CD14-positive monocyte (primary cell): ENCODE data around the gene STX4. TPM values are rescaled to one million over a fixed set of nuclear protein-coding genes. Genes with fewer than 3 reads are reported as not detected.

Experiments
- DNase-seq, 3 donors: peaks; one replicate each; pipeline ENCODE4 v3.0.0-alpha.2; 2011 to 2022
- H2AFZ ChIP-seq: 2 replicates; pipeline ENCODE4 v1.6.0; 2012; ENCODE audit warnings: mild to moderate bottlenecking, low read depth, low read length, inconsistent platforms; ENCODE audit not compliant: insufficient read depth, poor library complexity, severe bottlenecking
- H3K27ac ChIP-seq, 2 donors: 1 replicate in 1 of 2; 2 replicates in 1 of 2; pipeline ENCODE4 v1.5.1; 2012 to 2013; ENCODE audit warnings: low read length in 2 of 2, control low read depth in 1 of 2, inconsistent platforms in 1 of 2, low read depth in 1 of 2, mild to moderate bottlenecking in 1 of 2
- H3K27me3 ChIP-seq, 2 donors: one replicate each; pipeline versions ENCODE4 v1.6.0 to v1.6.1; 2011 to 2013; ENCODE audit warnings: low read length in 2 of 2; ENCODE audit not compliant: control insufficient read depth in 2 of 2, insufficient read depth in 2 of 2
- H3K36me3 ChIP-seq, 2 donors: replicated peaks in 1 of 2; 1 replicate in 1 of 2; 2 replicates in 1 of 2; pipeline versions ENCODE4 v1.5.1 to v1.6.1; 2012 to 2013; ENCODE audit warnings: low read length in 2 of 2, control low read depth in 1 of 2, inconsistent platforms in 1 of 2, mild to moderate bottlenecking in 1 of 2; ENCODE audit not compliant: insufficient read depth in 2 of 2, control insufficient read depth in 1 of 2
- H3K4me1 ChIP-seq, 2 donors: 1 replicate in 1 of 2; 2 replicates in 1 of 2; pipeline versions ENCODE4 v1.5.1 to v1.6.1; 2012 to 2013; ENCODE audit warnings: low read length in 2 of 2, control low read depth in 1 of 2, inconsistent platforms in 1 of 2, mild to moderate bottlenecking in 1 of 2, moderate library complexity in 1 of 2; ENCODE audit not compliant: insufficient read depth in 2 of 2, control insufficient read depth in 1 of 2
- H3K4me2 ChIP-seq: replicated peaks from 2 replicates; pipeline ENCODE3; 2012; ENCODE audit warnings: low read length, moderate library complexity, mild to moderate bottlenecking; ENCODE audit not compliant: poor library complexity, severe bottlenecking; ENCODE audit errors: extremely low read depth
- H3K4me3 ChIP-seq, 3 experiments: fragments of 200-600 bp in 1 of 3; sonication (generic) in 1 of 3; replicated peaks in 1 of 3; 1 replicate in 2 of 3; 2 replicates in 1 of 3; pipeline ENCODE4 v1.5.1; 2011 to 2013; ENCODE audit warnings: low read length in 3 of 3, mild to moderate bottlenecking in 3 of 3, control low read depth in 2 of 3, low read depth in 2 of 3, inconsistent platforms in 1 of 3, moderate library complexity in 1 of 3
- H3K79me2 ChIP-seq: 2 replicates; pipeline ENCODE4 v1.6.0; 2012; ENCODE audit warnings: mild to moderate bottlenecking, control low read depth, inconsistent platforms, low read length, moderate library complexity; ENCODE audit not compliant: insufficient read depth
- H3K9ac ChIP-seq: 2 replicates; pipeline ENCODE4 v1.6.0; 2017; ENCODE audit warnings: low read length, mild to moderate bottlenecking; ENCODE audit not compliant: insufficient read depth, poor library complexity, severe bottlenecking
- H3K9me3 ChIP-seq, 2 donors: replicated peaks in 1 of 2; 1 replicate in 1 of 2; 2 replicates in 1 of 2; pipeline versions ENCODE4 v1.5.1 to v1.6.1; 2012 to 2013; ENCODE audit warnings: low read length in 2 of 2, control low read depth in 1 of 2; ENCODE audit not compliant: control insufficient read depth in 1 of 2, insufficient read depth in 1 of 2
- H4K20me1 ChIP-seq: 2 replicates; pipeline ENCODE4 v1.6.0; 2012; ENCODE audit warnings: mild to moderate bottlenecking, low read length, control low read depth, moderate library complexity; ENCODE audit not compliant: insufficient read depth
- H3K27ac Mint-ChIP-seq, 7 donors: one replicate each; pipeline ENCODE4 v1.8.0; 2020; ENCODE audit warnings: mild to moderate bottlenecking in 7 of 7, mixed read lengths in 7 of 7, moderate library complexity in 6 of 7, inconsistent platforms in 2 of 7
- H3K27me3 Mint-ChIP-seq, 3 donors: one replicate each; pipeline ENCODE4 v1.8.0; 2021 to 2022; ENCODE audit warnings: low read depth in 3 of 3, mild to moderate bottlenecking in 3 of 3, mixed read lengths in 3 of 3, moderate library complexity in 3 of 3, inconsistent platforms in 1 of 3
- H3K36me3 Mint-ChIP-seq, 2 donors: one replicate each; pipeline ENCODE4 v1.8.0; 2020; ENCODE audit warnings: mixed read lengths in 2 of 2, inconsistent platforms in 1 of 2, mild to moderate bottlenecking in 1 of 2
- H3K4me1 Mint-ChIP-seq: one replicate; pipeline ENCODE4 v1.8.0; 2020; ENCODE audit warnings: mild to moderate bottlenecking, mixed read lengths
- H3K4me3 Mint-ChIP-seq, 2 donors: one replicate each; pipeline ENCODE4 v1.8.0; 2020; ENCODE audit warnings: mild to moderate bottlenecking in 2 of 2, mixed read lengths in 2 of 2, moderate library complexity in 1 of 2
- H3K9me3 Mint-ChIP-seq, 7 donors: one replicate each; pipeline ENCODE4 v1.8.0; 2020 to 2022; ENCODE audit warnings: mixed read lengths in 7 of 7, mild to moderate bottlenecking in 6 of 7, moderate library complexity in 6 of 7, inconsistent platforms in 2 of 7
- WGBS: methylation state at CpG from one replicate; pipeline ENCODE4 v1.1.5; 2013; ENCODE audit warnings: missing lambda C conversion rate; ENCODE audit not compliant: insufficient coverage; 5-methylcytosine and 5-hydroxymethylcytosine counted together
- intact Hi-C, 2 donors: fragments of 100-400 bp; cut with micrococcal nuclease; formaldehyde crosslinking; loops; one replicate each; pipeline versions ENCODE4 v1.15.0 to v1.15.1; 2023
- polyA plus RNA-seq, 3 donors: library from polyadenylated mRNA; depleted of rRNA in 1 of 3; unstranded in 2 of 3; stranded (reverse) in 1 of 3; fragments of 300-500 nt in 2 of 3; fragments of >200 nt in 1 of 3; fragmentation: Illumina TruSeq in 2 of 3; gene quantifications; 1 replicate in 2 of 3; 2 replicates in 1 of 3; pipeline ENCODE4 v1.2.3, GENCODE V29; 2012 to 2021
- TF ChIP-seq, protein P1 (sequence below): fragments of 200-600 bp; IDR thresholded peaks from one replicate; pipeline ENCODE4 v1.8.0; 2022; ENCODE audit warnings: antibody characterized with exemption, mild to moderate bottlenecking

STX4 gene
- polyA plus RNA-seq, 3 donors = 18.6 to 186 (median 21.8) TPM

DNA sequence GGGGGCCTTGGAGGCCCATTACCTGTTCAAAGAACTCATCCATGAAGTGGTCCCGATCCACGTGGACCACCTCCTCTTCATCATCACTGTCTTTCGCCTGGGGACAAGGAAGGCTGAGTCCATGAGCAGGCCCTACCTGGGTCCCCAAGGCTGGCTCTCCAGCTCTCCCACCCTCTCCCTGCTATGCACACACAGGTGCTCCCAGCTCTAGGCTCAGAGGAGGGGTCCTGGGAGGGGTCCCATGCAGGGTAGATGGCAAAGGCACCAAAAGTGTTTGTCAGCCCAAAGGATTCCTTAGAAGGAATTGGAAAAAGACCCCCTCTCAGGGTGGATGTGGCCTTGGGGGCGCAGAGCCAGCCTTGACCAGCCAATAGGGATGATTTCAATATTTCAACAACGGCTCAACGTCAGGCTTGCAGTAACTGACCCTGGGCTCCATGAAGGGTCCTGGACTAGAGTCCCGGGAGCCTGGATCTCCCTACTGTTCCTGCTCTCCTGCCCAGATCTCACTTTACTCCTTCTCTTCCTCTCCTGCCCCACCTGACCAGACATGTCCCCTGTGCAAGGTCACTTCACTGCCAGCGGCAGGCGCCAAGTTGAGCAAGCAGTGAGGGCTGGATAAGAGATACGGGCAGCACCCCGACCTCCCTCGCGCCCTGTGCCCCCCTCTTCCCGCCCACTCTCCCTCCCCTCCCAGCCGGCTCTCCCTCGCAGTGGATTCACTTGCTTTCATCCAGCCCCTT lies 31.7 kb upstream of the STX4 start:
- no peaks in the 10 kb centered on the region for H3K36me3 ChIP-seq
- no peak overlapping the region for H3K4me3 ChIP-seq
- H4K20me1 ChIP-seq = no peaks in the 10 kb centered on the region
- TF ChIP-seq, protein P1, sequence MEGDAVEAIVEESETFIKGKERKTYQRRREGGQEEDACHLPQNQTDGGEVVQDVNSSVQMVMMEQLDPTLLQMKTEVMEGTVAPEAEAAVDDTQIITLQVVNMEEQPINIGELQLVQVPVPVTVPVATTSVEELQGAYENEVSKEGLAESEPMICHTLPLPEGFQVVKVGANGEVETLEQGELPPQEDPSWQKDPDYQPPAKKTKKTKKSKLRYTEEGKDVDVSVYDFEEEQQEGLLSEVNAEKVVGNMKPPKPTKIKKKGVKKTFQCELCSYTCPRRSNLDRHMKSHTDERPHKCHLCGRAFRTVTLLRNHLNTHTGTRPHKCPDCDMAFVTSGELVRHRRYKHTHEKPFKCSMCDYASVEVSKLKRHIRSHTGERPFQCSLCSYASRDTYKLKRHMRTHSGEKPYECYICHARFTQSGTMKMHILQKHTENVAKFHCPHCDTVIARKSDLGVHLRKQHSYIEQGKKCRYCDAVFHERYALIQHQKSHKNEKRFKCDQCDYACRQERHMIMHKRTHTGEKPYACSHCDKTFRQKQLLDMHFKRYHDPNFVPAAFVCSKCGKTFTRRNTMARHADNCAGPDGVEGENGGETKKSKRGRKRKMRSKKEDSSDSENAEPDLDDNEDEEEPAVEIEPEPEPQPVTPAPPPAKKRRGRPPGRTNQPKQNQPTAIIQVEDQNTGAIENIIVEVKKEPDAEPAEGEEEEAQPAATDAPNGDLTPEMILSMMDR = no peak
- no peaks in the 10 kb centered on the region for H3K9me3 Mint-ChIP-seq
- peaks cover 0 to 3% of the 10 kb centered on the region in 2 donors for H3K27me3 ChIP-seq
- H3K27ac Mint-ChIP-seq = peak overlapping the region in 1 of 7 donors; percentile 79
- DNase-seq = no peak
- peaks cover 2 to 24% (median 8%) of the 10 kb centered on the region in 3 donors for H3K27me3 Mint-ChIP-seq
- no peak overlapping the region for H3K9ac ChIP-seq
- no peaks in the 10 kb centered on the region for H3K36me3 Mint-ChIP-seq
- no peak overlapping the region for H2AFZ ChIP-seq
- H3K4me3 Mint-ChIP-seq = no peak overlapping the region
- H3K4me1 ChIP-seq = peaks cover 13 to 17% of the 10 kb centered on the region in 2 donors
- H3K9me3 ChIP-seq = no peaks in the 10 kb centered on the region
- intact Hi-C loops = no loop called here
- H3K4me2 ChIP-seq = no peak overlapping the region
- peaks cover 12% of the 10 kb centered on the region for H3K4me1 Mint-ChIP-seq
- H3K27ac ChIP-seq = no peak overlapping the region
- H3K79me2 ChIP-seq = no peaks in the 10 kb centered on the region
- WGBS = 78% methylated on average over 14 of the region's 16 CpGs

DNA sequence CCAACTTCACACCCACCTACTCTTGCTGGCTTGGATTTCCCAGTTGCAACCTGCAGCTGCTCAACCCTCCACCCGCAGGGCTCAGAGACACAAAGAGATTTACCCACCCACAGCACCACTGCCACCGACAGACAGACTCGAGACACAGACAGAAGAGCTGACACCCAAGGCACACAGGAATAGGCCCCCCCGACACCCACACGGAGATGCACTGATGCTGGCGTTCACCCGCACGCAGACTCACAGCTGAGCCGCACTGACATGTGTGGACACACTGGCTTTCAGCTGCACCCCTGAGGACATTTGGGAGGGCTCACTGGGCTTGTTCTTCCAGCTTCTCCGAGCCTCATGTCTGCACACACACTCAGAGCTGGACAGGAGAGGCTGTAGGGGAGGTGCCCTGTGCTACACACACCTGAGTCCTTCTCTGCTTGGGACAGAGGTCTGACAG lies 31.1 kb upstream of the STX4 start:
- Histone ChIP-seq H2AFZ (no peak overlapping the region), H3K36me3 (no peaks in the 10 kb centered on the region), H3K9ac (no peak overlapping the region), H3K27me3 (peaks cover 0 to 6% of the 10 kb centered on the region in 2 donors), H3K4me1 (peaks cover 10 to 11% of the 10 kb centered on the region in 2 donors), H4K20me1 (no peaks in the 10 kb centered on the region), H3K4me2 (no peak overlapping the region), H3K27ac (no peak overlapping the region), H3K9me3 (no peaks in the 10 kb centered on the region), H3K79me2 (no peaks in the 10 kb centered on the region), H3K4me3 (no peak overlapping the region)
- H3K4me3 Mint-ChIP-seq = no peak overlapping the region
- peak overlapping the region in 1 of 7 donors; percentile 79 for H3K27ac Mint-ChIP-seq
- intact Hi-C loops = no loop called here
- TF ChIP-seq, protein P1 = no peak
- peaks cover 9% of the 10 kb centered on the region for H3K4me1 Mint-ChIP-seq
- H3K36me3 Mint-ChIP-seq = no peaks in the 10 kb centered on the region
- WGBS = 97% methylated on average over 10 of the region's 10 CpGs
- H3K9me3 Mint-ChIP-seq = no peaks in the 10 kb centered on the region
- peaks cover 3 to 29% (median 11%) of the 10 kb centered on the region in 3 donors for H3K27me3 Mint-ChIP-seq
- no peak for DNase-seq
